SK-N-SH (cell line): ENCODE measurements around the gene MAX. TPM values are rescaled to one million over a fixed set of nuclear protein-coding genes. Genes with fewer than 3 reads are reported as not detected.

Experiments used
- CTCF ChIA-PET: fragments of 300-600, 350-600 bp; formaldehyde crosslinking; extraction: SDS; loops from one replicate; lab custom pipeline; 2021; lab: Yijun Ruan, JAX
- POLR2A ChIA-PET: fragments of 350-600 bp; sonication (Branson Sonifier 250); formaldehyde crosslinking; extraction: SDS; loops from one replicate; lab custom pipeline; 2020; ENCODE audit warnings: antibody characterized with exemption, inconsistent platforms; lab: Yijun Ruan, JAX
- DNase-seq: peaks from one replicate; pipeline ENCODE4 v3.0.0; 2012
- H2AFZ ChIP-seq: fragments of 200-600 bp; sonication (generic); 2 replicates; pipeline ENCODE4 v1.8.1; 2016; ENCODE audit warnings: antibody characterized with exemption, mild to moderate bottlenecking, low read depth
- H3F3A ChIP-seq: fragments of 200-600 bp; sonication (generic); replicated peaks from 2 replicates; pipeline ENCODE3; 2016; ENCODE audit warnings: antibody characterized with exemption, mild to moderate bottlenecking; ENCODE audit not compliant: insufficient read depth
- H3K27ac ChIP-seq, 2 experiments: fragments of 200-500 bp in 1 of 2; fragments of 200-600 bp in 1 of 2; sonication (Bioruptor generic) in 1 of 2; sonication (generic), shearing (Covaris generic) in 1 of 2; 2 replicates each; pipeline versions ENCODE4 v1.5.1 to v1.6.1; 2014 to 2016; ENCODE audit warnings: low read depth in 2 of 2, inconsistent platforms in 1 of 2, low read length in 1 of 2, mild to moderate bottlenecking in 1 of 2, mixed read lengths in 1 of 2
- H3K27me3 ChIP-seq: fragments of 200-600 bp; sonication (generic), shearing (Covaris generic); 2 replicates; pipeline ENCODE4 v1.6.1; 2016; ENCODE audit warnings: mixed run types; ENCODE audit not compliant: insufficient read depth
- H3K36me3 ChIP-seq, 2 experiments: fragments of 200-500 bp in 1 of 2; fragments of 200-600 bp in 1 of 2; sonication (Bioruptor generic) in 1 of 2; sonication (generic) in 1 of 2; replicated peaks in 1 of 2; 2 replicates each; pipeline versions ENCODE3 to v1.5.1; 2014 to 2016; ENCODE audit warnings: low read length in 1 of 2, mild to moderate bottlenecking in 1 of 2; ENCODE audit not compliant: insufficient read depth in 2 of 2, control insufficient read depth in 1 of 2
- H3K4me1 ChIP-seq, 2 experiments: fragments of 200-500 bp in 1 of 2; fragments of 200-600 bp in 1 of 2; sonication (Bioruptor generic) in 1 of 2; sonication (generic), shearing (Covaris generic) in 1 of 2; 2 replicates each; pipeline versions ENCODE4 v1.5.1 to v1.6.1; 2014 to 2016; ENCODE audit warnings: low read depth in 1 of 2, low read length in 1 of 2, mixed run types in 1 of 2; ENCODE audit not compliant: insufficient read depth in 2 of 2, control insufficient read depth in 1 of 2
- H3K4me2 ChIP-seq: fragments of 200-600 bp; sonication (generic), shearing (Covaris generic); 2 replicates; pipeline ENCODE4 v1.6.1; 2017; ENCODE audit warnings: mixed run types
- H3K4me3 ChIP-seq, 2 experiments: fragments of 200-500 bp in 1 of 2; fragments of 200-600 bp in 1 of 2; sonication (Bioruptor generic) in 1 of 2; sonication (generic), shearing (Covaris generic) in 1 of 2; 2 replicates each; pipeline versions ENCODE4 v1.5.1 to v1.8.1; 2014 to 2016; ENCODE audit warnings: low read depth in 2 of 2, inconsistent platforms in 1 of 2, low read length in 1 of 2, mild to moderate bottlenecking in 1 of 2, mixed read lengths in 1 of 2, moderate library complexity in 1 of 2
- H3K79me2 ChIP-seq: fragments of 200-600 bp; sonication (generic); 2 replicates; pipeline ENCODE4 v1.8.1; 2017; ENCODE audit warnings: mild to moderate bottlenecking; ENCODE audit not compliant: insufficient read depth
- H3K9ac ChIP-seq: fragments of 200-600 bp; sonication (generic); 2 replicates; pipeline ENCODE4 v1.6.1; 2017; ENCODE audit warnings: mixed run types
- H3K9me2 ChIP-seq: fragments of 200-600 bp; sonication (generic); 2 replicates; pipeline ENCODE4 v1.6.1; 2017; ENCODE audit warnings: mixed run types
- H3K9me3 ChIP-seq: fragments of 200-600 bp; sonication (generic); 2 replicates; pipeline ENCODE4 v1.6.1; 2017; ENCODE audit warnings: mixed run types, mild to moderate bottlenecking, moderate library complexity
- H4K20me1 ChIP-seq: fragments of 200-600 bp; sonication (generic); 2 replicates; pipeline ENCODE4 v1.6.1; 2017; ENCODE audit warnings: mild to moderate bottlenecking, mixed run types; ENCODE audit not compliant: insufficient read depth
- CHD2 ChIP-seq: fragments of 150-350 bp; IDR thresholded peaks from 2 replicates; pipeline ENCODE4 v1.6.1; 2018; ENCODE audit warnings: low read length; ENCODE audit not compliant: partially characterized antibody
- EZH2phosphoT487 ChIP-seq: fragments of 200-600 bp; sonication (generic); IDR thresholded peaks from 2 replicates; pipeline ENCODE4 v1.6.1; 2017; ENCODE audit warnings: low read depth, mixed run types, mild to moderate bottlenecking, antibody characterized with exemption, moderate library complexity, borderline replicate concordance
- FOXJ3 ChIP-seq: sonication (generic); formaldehyde crosslinking; IDR thresholded peaks from 2 replicates; pipeline ENCODE4 v1.5.1; 2020; ENCODE audit warnings: mild to moderate bottlenecking, missing genetic modification reagents
- FOXM1 ChIP-seq: IDR thresholded peaks from 2 replicates; pipeline ENCODE4 v1.4.0; 2012; ENCODE audit warnings: low read depth, mild to moderate bottlenecking
- GABPA ChIP-seq: IDR thresholded peaks from 2 replicates; pipeline ENCODE4 v1.4.0; 2012; ENCODE audit warnings: low read depth, mild to moderate bottlenecking
- MXI1 ChIP-seq: IDR thresholded peaks from 2 replicates; pipeline ENCODE4 v1.6.1; 2012; ENCODE audit warnings: mild to moderate bottlenecking, low read depth, low read length, improper control_type of control experiment
- NFIC ChIP-seq: IDR thresholded peaks from 2 replicates; pipeline ENCODE4 v1.4.0; 2012; ENCODE audit warnings: borderline replicate concordance
- NRF1 ChIP-seq: IDR thresholded peaks from 2 replicates; pipeline ENCODE4 v1.6.1; 2012; ENCODE audit warnings: low read depth, mild to moderate bottlenecking, low read length
- POLR2AphosphoS5 ChIP-seq: IDR thresholded peaks from 2 replicates; pipeline ENCODE4 v1.6.1; 2012; ENCODE audit warnings: low read depth, low read length
- RFX5 ChIP-seq: IDR thresholded peaks from 2 replicates; pipeline ENCODE4 v1.6.1; 2012; ENCODE audit warnings: mild to moderate bottlenecking, improper control_type of control experiment, low read length
- RXRA ChIP-seq: IDR thresholded peaks from 2 replicates; pipeline ENCODE4 v1.4.0; 2012; ENCODE audit warnings: low read depth, mild to moderate bottlenecking, borderline replicate concordance
- SMC3 ChIP-seq: IDR thresholded peaks from 2 replicates; pipeline ENCODE4 v1.6.1; 2012; ENCODE audit warnings: low read depth, low read length, improper control_type of control experiment
- YY1 ChIP-seq: IDR thresholded peaks from 2 replicates; pipeline ENCODE4 v1.4.0; 2012; ENCODE audit warnings: low read depth, mild to moderate bottlenecking
- WGBS: methylation state at CpG from one replicate; pipeline ENCODE4 v1.1.6; 2017; ENCODE audit warnings: low lambda C conversion rate; 5-methylcytosine and 5-hydroxymethylcytosine counted together
- polyA plus RNA-seq, 3 experiments: library from polyadenylated mRNA; depleted of rRNA; stranded (reverse); fragments of >200 nt; gene quantifications; 2 replicates each; pipeline ENCODE4 v1.2.3, GENCODE V29; 2012
- TF ChIP-seq, protein P1 (sequence below): IDR thresholded peaks from 2 replicates; pipeline ENCODE4; 2012
- TF ChIP-seq, protein P2 (sequence below): fragments of 150-350 bp; IDR thresholded peaks from 2 replicates; pipeline ENCODE4 v1.6.1; 2017; ENCODE audit warnings: antibody characterized with exemption, low read length, low read depth, borderline replicate concordance
- TF ChIP-seq, protein P3 (sequence below): fragments of 150-350 bp; IDR thresholded peaks from 2 replicates; pipeline ENCODE4 v1.6.1; 2016; ENCODE audit warnings: mild to moderate bottlenecking, low read depth, low read length
- TF ChIP-seq, protein P4 (sequence below): IDR thresholded peaks from 2 replicates; pipeline ENCODE4 v1.6.1; 2012; ENCODE audit warnings: mild to moderate bottlenecking, low read depth, low read length, moderate library complexity

MAX gene
- polyA plus RNA-seq, 1 of the 3 experiments (the other 2 are of a cell fraction) = 103 TPM

DNA sequence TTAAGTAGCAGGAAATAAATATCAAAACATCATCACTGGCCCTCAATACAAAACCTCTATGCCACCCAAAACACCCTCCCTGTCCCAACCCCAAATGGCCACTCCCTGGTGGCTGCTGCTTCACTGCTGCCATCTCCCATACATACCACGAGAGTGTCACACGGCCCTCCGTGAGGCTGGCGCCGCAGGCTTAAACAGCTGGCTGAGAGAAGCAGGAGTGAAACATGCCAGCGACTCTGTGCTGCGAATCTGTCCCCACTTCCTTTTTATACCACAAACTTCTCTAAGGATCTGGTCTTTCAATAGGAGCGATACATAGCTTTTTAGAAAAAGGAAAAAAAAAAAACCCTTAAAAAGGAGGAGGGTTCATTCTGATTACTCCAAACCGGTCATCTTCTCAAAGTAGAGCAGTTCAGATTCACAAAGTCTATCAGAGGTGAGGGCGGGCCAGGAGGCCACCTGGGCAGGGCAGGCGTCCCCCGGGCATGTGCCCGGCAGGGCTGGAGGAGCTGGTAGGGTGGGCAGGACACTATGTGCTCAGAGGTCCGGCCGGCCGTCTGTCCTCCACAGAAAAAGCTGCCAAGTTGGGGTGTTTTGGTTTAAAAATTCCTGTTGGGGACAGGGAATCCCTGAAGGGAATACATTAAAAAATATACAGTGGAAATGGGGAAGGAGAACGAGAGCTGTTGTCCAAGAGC is 26.5 kb downstream of the MAX start:
- Histone ChIP-seq H3K4me1 (peaks cover 0 to 11% of the 10 kb centered on the region in 2 experiments; a peak in 1 of 4 replicates), H3K79me2 (peaks cover 21% of the 10 kb centered on the region), H3K9me3 (no peaks in the 10 kb centered on the region), H3K4me2 (no peak overlapping the region), H3K9ac (no peak overlapping the region), H4K20me1 (peaks cover 16% of the 10 kb centered on the region), H3F3A (no peaks in the 10 kb centered on the region), H3K4me3 (no peak overlapping the region), H3K27me3 (no peaks in the 10 kb centered on the region), H3K9me2 (no peaks in the 10 kb centered on the region), H2AFZ (no peak overlapping the region), H3K36me3 (peaks cover 27 to 65% of the 10 kb centered on the region in 2 experiments), H3K27ac (no peak overlapping the region)
- no peak for DNase-seq
- 96% methylated on average over 17 of the region's 17 CpGs for WGBS
- ChIA-PET CTCF (interaction anchor here (0.6 to 0.7 kb wide), 2 partner anchors 56 to 113 kb away, joined by 3 read pairs; no protein-coding TSS in a partner anchor), POLR2A (no interaction called here)
- TF ChIP-seq EZH2phosphoT487 (no peak), RXRA (no peak)
- TF ChIP-seq, protein P1, sequence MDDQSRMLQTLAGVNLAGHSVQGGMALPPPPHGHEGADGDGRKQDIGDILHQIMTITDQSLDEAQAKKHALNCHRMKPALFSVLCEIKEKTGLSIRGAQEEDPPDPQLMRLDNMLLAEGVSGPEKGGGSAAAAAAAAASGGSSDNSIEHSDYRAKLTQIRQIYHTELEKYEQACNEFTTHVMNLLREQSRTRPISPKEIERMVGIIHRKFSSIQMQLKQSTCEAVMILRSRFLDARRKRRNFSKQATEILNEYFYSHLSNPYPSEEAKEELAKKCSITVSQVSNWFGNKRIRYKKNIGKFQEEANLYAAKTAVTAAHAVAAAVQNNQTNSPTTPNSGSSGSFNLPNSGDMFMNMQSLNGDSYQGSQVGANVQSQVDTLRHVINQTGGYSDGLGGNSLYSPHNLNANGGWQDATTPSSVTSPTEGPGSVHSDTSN = no peak
- TF ChIP-seq, protein P2, sequence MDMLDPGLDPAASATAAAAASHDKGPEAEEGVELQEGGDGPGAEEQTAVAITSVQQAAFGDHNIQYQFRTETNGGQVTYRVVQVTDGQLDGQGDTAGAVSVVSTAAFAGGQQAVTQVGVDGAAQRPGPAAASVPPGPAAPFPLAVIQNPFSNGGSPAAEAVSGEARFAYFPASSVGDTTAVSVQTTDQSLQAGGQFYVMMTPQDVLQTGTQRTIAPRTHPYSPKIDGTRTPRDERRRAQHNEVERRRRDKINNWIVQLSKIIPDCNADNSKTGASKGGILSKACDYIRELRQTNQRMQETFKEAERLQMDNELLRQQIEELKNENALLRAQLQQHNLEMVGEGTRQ = no peak

DNA sequence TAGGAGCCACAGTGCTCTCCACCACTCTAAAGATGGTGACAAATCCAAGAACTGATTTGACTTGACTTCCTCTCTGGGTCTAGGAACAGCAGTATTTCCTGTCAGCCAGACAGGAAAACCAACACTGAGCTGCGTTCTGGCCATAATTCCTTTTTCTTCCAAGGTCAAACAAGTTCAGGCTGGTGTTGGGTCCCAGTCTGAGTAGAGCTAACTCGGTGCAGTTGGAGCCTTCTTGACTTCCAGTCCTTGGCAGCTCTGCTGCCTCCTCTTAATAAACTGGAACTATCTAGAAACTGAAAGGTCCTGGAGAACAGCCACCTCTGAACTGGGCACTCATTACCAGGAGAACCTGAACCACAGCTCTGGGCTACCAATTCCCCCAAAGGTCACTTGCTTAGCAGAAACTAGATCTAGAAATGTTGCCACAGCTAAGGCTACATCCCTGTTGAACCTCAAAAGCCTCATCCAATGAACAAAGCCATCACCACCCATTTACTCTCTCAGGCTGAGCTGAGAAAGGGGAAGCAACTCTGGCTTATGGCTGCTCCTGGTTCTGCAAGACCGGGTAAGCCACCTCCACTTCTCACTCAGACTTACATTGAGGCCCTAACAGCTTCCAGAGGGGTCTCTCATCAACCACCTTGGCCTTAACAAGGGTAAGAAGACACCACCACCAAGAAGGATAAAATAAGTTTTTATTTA is 27.7 kb downstream of the MAX start:
- Histone ChIP-seq H3K79me2 (peaks cover 17% of the 10 kb centered on the region), H3K4me2 (no peak overlapping the region), H2AFZ (no peak overlapping the region), H3F3A (no peaks in the 10 kb centered on the region), H4K20me1 (peaks cover 12% of the 10 kb centered on the region), H3K27me3 (no peaks in the 10 kb centered on the region), H3K9me3 (no peaks in the 10 kb centered on the region), H3K4me1 (peaks cover 0 to 23% of the 10 kb centered on the region in 2 experiments; a peak in 1 of 4 replicates), H3K27ac (no peak overlapping the region), H3K4me3 (no peak overlapping the region), H3K36me3 (peaks cover 21 to 56% of the 10 kb centered on the region in 2 experiments), H3K9me2 (no peaks in the 10 kb centered on the region), H3K9ac (no peak overlapping the region)
- 77% methylated on average over 3 of the region's 3 CpGs for WGBS
- ChIA-PET POLR2A (no interaction called here), CTCF (interaction anchor here (1.0 kb wide), 1 partner anchor 15 kb away, joined by 4 read pairs; no protein-coding TSS in a partner anchor)
- DNase-seq = no peak
- TF ChIP-seq MXI1 (no peak), RFX5 (no peak), NFIC (no peak), FOXM1 (no peak), YY1 (no peak), CHD2 (no peak), GABPA (no peak), FOXJ3 (CRISPR knock-in tag) (no peak), POLR2AphosphoS5 (no peak), SMC3 (no peak), NRF1 (no peak)
- TF ChIP-seq, protein P3, sequence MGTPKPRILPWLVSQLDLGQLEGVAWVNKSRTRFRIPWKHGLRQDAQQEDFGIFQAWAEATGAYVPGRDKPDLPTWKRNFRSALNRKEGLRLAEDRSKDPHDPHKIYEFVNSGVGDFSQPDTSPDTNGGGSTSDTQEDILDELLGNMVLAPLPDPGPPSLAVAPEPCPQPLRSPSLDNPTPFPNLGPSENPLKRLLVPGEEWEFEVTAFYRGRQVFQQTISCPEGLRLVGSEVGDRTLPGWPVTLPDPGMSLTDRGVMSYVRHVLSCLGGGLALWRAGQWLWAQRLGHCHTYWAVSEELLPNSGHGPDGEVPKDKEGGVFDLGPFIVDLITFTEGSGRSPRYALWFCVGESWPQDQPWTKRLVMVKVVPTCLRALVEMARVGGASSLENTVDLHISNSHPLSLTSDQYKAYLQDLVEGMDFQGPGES = no peak
- TF ChIP-seq, protein P1 = no peak
- TF ChIP-seq, protein P4, sequence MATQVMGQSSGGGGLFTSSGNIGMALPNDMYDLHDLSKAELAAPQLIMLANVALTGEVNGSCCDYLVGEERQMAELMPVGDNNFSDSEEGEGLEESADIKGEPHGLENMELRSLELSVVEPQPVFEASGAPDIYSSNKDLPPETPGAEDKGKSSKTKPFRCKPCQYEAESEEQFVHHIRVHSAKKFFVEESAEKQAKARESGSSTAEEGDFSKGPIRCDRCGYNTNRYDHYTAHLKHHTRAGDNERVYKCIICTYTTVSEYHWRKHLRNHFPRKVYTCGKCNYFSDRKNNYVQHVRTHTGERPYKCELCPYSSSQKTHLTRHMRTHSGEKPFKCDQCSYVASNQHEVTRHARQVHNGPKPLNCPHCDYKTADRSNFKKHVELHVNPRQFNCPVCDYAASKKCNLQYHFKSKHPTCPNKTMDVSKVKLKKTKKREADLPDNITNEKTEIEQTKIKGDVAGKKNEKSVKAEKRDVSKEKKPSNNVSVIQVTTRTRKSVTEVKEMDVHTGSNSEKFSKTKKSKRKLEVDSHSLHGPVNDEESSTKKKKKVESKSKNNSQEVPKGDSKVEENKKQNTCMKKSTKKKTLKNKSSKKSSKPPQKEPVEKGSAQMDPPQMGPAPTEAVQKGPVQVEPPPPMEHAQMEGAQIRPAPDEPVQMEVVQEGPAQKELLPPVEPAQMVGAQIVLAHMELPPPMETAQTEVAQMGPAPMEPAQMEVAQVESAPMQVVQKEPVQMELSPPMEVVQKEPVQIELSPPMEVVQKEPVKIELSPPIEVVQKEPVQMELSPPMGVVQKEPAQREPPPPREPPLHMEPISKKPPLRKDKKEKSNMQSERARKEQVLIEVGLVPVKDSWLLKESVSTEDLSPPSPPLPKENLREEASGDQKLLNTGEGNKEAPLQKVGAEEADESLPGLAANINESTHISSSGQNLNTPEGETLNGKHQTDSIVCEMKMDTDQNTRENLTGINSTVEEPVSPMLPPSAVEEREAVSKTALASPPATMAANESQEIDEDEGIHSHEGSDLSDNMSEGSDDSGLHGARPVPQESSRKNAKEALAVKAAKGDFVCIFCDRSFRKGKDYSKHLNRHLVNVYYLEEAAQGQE = no peak
